Esophagus muscularis mucosa (tissue), 4 donors: ENCODE results near the gene GINS2. TPM values are rescaled to one million over a fixed set of nuclear protein-coding genes. Genes with fewer than 3 reads are reported as not detected.

Source experiments
- DNase-seq: peaks from one replicate; pipeline ENCODE4 v3.0.0-alpha.2; 2017; ENCODE audit errors: extremely low spot score
- H3K27ac ChIP-seq, 4 donors: fragments of 200-600 bp; sonication (generic); replicated peaks in 1 of 4; 1 replicate in 3 of 4; 2 replicates in 1 of 4; pipeline ENCODE4 v1.5.1; 2016 to 2019; ENCODE audit warnings: mild to moderate bottlenecking in 1 of 4
- H3K27me3 ChIP-seq, 4 donors: fragments of 200-600 bp; sonication (generic); one replicate each; pipeline versions ENCODE4 v1.5.1 to v1.6.0; 2016 to 2019
- H3K36me3 ChIP-seq, 4 donors: fragments of 200-600 bp; sonication (generic); one replicate each; pipeline ENCODE4 v1.5.1; 2016 to 2019
- H3K4me1 ChIP-seq, 4 donors: fragments of 200-600 bp; sonication (generic); one replicate each; pipeline ENCODE4 v1.5.1; 2016 to 2019
- H3K4me3 ChIP-seq, 4 donors: fragments of 200-600 bp; sonication (generic); 1 replicate in 2 of 4; 2 replicates in 2 of 4; pipeline ENCODE4 v1.5.1; 2016 to 2019; ENCODE audit warnings: mild to moderate bottlenecking in 4 of 4, moderate library complexity in 1 of 4
- H3K9me3 ChIP-seq, 4 donors: fragments of 200-600 bp; sonication (generic); 1 replicate in 3 of 4; 2 replicates in 1 of 4; pipeline ENCODE4 v1.5.1; 2016 to 2019
- CTCF ChIP-seq, 3 experiments: fragments of 200-600 bp in 2 of 3; fragments of 450-650 bp in 1 of 3; sonication (generic) in 2 of 3; IDR thresholded peaks; one replicate each; pipeline ENCODE4 v1.5.1; 2017 to 2019; ENCODE audit warnings: antibody characterized with exemption in 3 of 3, mild to moderate bottlenecking in 2 of 3, moderate library complexity in 1 of 3
- EP300 ChIP-seq: sonication (generic); formaldehyde crosslinking; IDR thresholded peaks from one replicate; pipeline ENCODE4 v1.6.1; 2017; ENCODE audit warnings: antibody characterized with exemption
- POLR2A ChIP-seq: fragments of 450-650 bp; IDR thresholded peaks from one replicate; pipeline ENCODE4 v1.6.1; 2017; ENCODE audit warnings: antibody characterized with exemption, moderate library complexity, mild to moderate bottlenecking, low read depth
- POLR2AphosphoS5 ChIP-seq, 2 donors: sonication (generic); formaldehyde crosslinking; IDR thresholded peaks; one replicate each; pipeline ENCODE4 v1.6.1; 2017; ENCODE audit warnings: antibody characterized with exemption in 2 of 2
- WGBS: methylation state at CpG from one replicate; pipeline ENCODE4 v1.1.5; 2018; 5-methylcytosine and 5-hydroxymethylcytosine counted together
- intact Hi-C: fragments of 100-400 bp; cut with DNase I; formaldehyde crosslinking; loops from one replicate; pipeline ENCODE4 v1.15.1; 2023
- total RNA-seq, 4 donors: library from RNA; depleted of rRNA; stranded (reverse); fragments of >200 nt; gene quantifications; one replicate each; pipeline versions ENCODE4 v1.1.0 to v1.2.1, GENCODE V29; 2016

GINS2 gene
- total RNA-seq, 4 donors from 2014 or later = 0.17 to 0.84 TPM; not detected in 2

- intact Hi-C loops = no loop called here
- H3K4me3 ChIP-seq = no peak overlapping the region
- no peak for DNase-seq
- H3K36me3 ChIP-seq = peaks cover 0 to 23% (median 22%) of the 10 kb centered on the region in 4 donors
- H3K27ac ChIP-seq = no peak overlapping the region
- H3K4me1 ChIP-seq = peaks cover 29 to 43% (median 40%) of the 10 kb centered on the region in 4 donors
- H3K9me3 ChIP-seq = no peaks in the 10 kb centered on the region
- no peaks in the 10 kb centered on the region for H3K27me3 ChIP-seq
- TF ChIP-seq POLR2AphosphoS5 (IDR thresholded peaks at IDR 0.05) (no peak), CTCF (IDR thresholded peaks at IDR 0.05) (no peak), POLR2A (no peak), EP300 (no peak)
- 87% methylated on average over 17 of the region's 26 CpGs for WGBS
Measured at GRCh38 chr16:85648070-85648714, 40.6 kb downstream of the GINS2 start.

- Histone ChIP-seq H3K27me3 (no peaks in the 10 kb centered on the region), H3K36me3 (peaks cover 0 to 23% (median 22%) of the 10 kb centered on the region in 4 donors), H3K4me3 (no peak overlapping the region), H3K27ac (no peak overlapping the region), H3K4me1 (peaks cover 20 to 39% (median 32%) of the 10 kb centered on the region in 4 donors), H3K9me3 (no peaks in the 10 kb centered on the region)
- no peak for DNase-seq
- 91% methylated on average over 9 of the region's 15 CpGs for whole genome bisulfite sequencing
- intact Hi-C loops = no loop called here
- TF ChIP-seq EP300 (no peak), CTCF (IDR thresholded peaks at IDR 0.05) (no peak), POLR2A (no peak), POLR2AphosphoS5 (IDR thresholded peaks at IDR 0.05) (no peak)
Measured at GRCh38 chr16:85646976-85647375, 41.8 kb downstream of the GINS2 start.

GRCh38 chr16:85646358-85646907 is 42.3 kb downstream of the GINS2 start:
- H3K36me3 ChIP-seq = peaks cover 0 to 23% (median 22%) of the 10 kb centered on the region in 4 donors
- WGBS = no CpG with 5 or more reads among the region's 17 CpGs
- H3K4me1 ChIP-seq = peaks cover 19 to 37% (median 31%) of the 10 kb centered on the region in 4 donors
- no peaks in the 10 kb centered on the region for H3K9me3 ChIP-seq
- no peak for DNase-seq
- H3K27ac ChIP-seq = no peak overlapping the region
- H3K27me3 ChIP-seq = no peaks in the 10 kb centered on the region
- TF ChIP-seq EP300 = no peak
- TF ChIP-seq POLR2A = no peak
- TF ChIP-seq POLR2AphosphoS5 (IDR thresholded peaks at IDR 0.05) = no peak
- no peak for TF ChIP-seq CTCF (IDR thresholded peaks at IDR 0.05)
- no peak overlapping the region for H3K4me3 ChIP-seq
- intact Hi-C loops = no loop called here

GRCh38 chr16:85645021-85645589 is 43.6 kb downstream of the GINS2 start:
- no peak overlapping the region for H3K4me3 ChIP-seq
- peaks cover 15 to 28% (median 23%) of the 10 kb centered on the region in 4 donors for H3K4me1 ChIP-seq
- H3K27me3 ChIP-seq = no peaks in the 10 kb centered on the region
- H3K9me3 ChIP-seq = no peaks in the 10 kb centered on the region
- WGBS = 90% methylated on average over 10 of the region's 19 CpGs
- DNase-seq = no peak
- intact Hi-C loops = no loop called here
- peaks cover 0 to 24% (median 19%) of the 10 kb centered on the region in 4 donors for H3K36me3 ChIP-seq
- no peak overlapping the region for H3K27ac ChIP-seq
- TF ChIP-seq POLR2A = no peak
- TF ChIP-seq CTCF (IDR thresholded peaks at IDR 0.05) = no peak
- TF ChIP-seq EP300 = no peak
- TF ChIP-seq POLR2AphosphoS5 (IDR thresholded peaks at IDR 0.05) = no peak
